GM12878 (cell line): ENCODE data around the gene KRTAP10-6.

Source experiments
- FOXM1 ChIP-seq: IDR thresholded peaks from 2 replicates; pipeline ENCODE4 v1.6.1; 2012; ENCODE audit warnings: low read depth, mild to moderate bottlenecking, inconsistent platforms, low read length, moderate library complexity
- MAX ChIP-seq: IDR thresholded peaks from 2 replicates; pipeline ENCODE4 v1.6.1; 2012; ENCODE audit warnings: low read depth, low read length, improper control_type of control experiment
- MYC ChIP-seq: IDR thresholded peaks from 2 replicates; pipeline ENCODE4 v1.6.1; 2011; ENCODE audit warnings: mild to moderate bottlenecking, low read length, moderate library complexity, inconsistent platforms; ENCODE audit not compliant: insufficient read depth, insufficient replicate concordance, insufficient read length, severe bottlenecking
- NFYB ChIP-seq: IDR thresholded peaks from 2 replicates; pipeline ENCODE4 v1.6.1; 2011; ENCODE audit warnings: low read depth, mild to moderate bottlenecking, low read length, improper control_type of control experiment, moderate library complexity; ENCODE audit not compliant: insufficient read depth
- NR2C2 ChIP-seq: IDR thresholded peaks from 2 replicates; pipeline ENCODE4 v1.6.1; 2011; ENCODE audit warnings: borderline replicate concordance, low read depth; ENCODE audit not compliant: control insufficient read depth, insufficient read length
- POLR2A ChIP-seq: IDR thresholded peaks from 2 replicates; pipeline ENCODE4 v1.6.1; 2011; ENCODE audit warnings: low read depth, mild to moderate bottlenecking, low read length
- POLR2AphosphoS5 ChIP-seq: IDR thresholded peaks from 2 replicates; pipeline ENCODE4 v1.6.1; 2011; ENCODE audit warnings: mild to moderate bottlenecking, low read length, inconsistent platforms
- RAD21 ChIP-seq: IDR thresholded peaks from 2 replicates; pipeline ENCODE4 v1.6.1; 2011; ENCODE audit warnings: mild to moderate bottlenecking, low read depth, low read length, moderate library complexity; ENCODE audit not compliant: insufficient read depth
- TAF1 ChIP-seq: IDR thresholded peaks from 2 replicates; pipeline ENCODE4 v1.6.1; 2011; ENCODE audit warnings: mild to moderate bottlenecking, low read depth, low read length, borderline replicate concordance
- ZBTB33 ChIP-seq: fragments of 450-650 bp; IDR thresholded peaks from 2 replicates; pipeline ENCODE4 v1.6.1; 2017; ENCODE audit warnings: mild to moderate bottlenecking
- ZNF274 ChIP-seq: IDR thresholded peaks from one replicate; pipeline ENCODE4 v1.8.0; 2011; ENCODE audit not compliant: insufficient read length, insufficient read depth
- TF ChIP-seq, protein P1 (sequence below), 3 experiments: IDR thresholded peaks in 2 of 3; conservative IDR thresholded peaks in 1 of 3; 2 replicates each; pipeline ENCODE4 v1.5.1; 2011; ENCODE audit warnings: low read depth in 3 of 3, low read length in 3 of 3, mild to moderate bottlenecking in 3 of 3, control low read depth in 2 of 3, moderate library complexity in 2 of 3, inconsistent platforms in 1 of 3, mixed read lengths in 1 of 3; ENCODE audit not compliant: control insufficient read depth in 2 of 3, insufficient read depth in 1 of 3; ENCODE audit errors: extremely low read depth in 1 of 3

- TF ChIP-seq MYC (no peak), NFYB (no peak), NR2C2 (no peak), MAX (no peak), ZBTB33 (no peak), ZNF274 (no peak), POLR2A (no peak), RAD21 (no peak), TAF1 (no peak), FOXM1 (no peak), POLR2AphosphoS5 (no peak)
- TF ChIP-seq, protein P1, sequence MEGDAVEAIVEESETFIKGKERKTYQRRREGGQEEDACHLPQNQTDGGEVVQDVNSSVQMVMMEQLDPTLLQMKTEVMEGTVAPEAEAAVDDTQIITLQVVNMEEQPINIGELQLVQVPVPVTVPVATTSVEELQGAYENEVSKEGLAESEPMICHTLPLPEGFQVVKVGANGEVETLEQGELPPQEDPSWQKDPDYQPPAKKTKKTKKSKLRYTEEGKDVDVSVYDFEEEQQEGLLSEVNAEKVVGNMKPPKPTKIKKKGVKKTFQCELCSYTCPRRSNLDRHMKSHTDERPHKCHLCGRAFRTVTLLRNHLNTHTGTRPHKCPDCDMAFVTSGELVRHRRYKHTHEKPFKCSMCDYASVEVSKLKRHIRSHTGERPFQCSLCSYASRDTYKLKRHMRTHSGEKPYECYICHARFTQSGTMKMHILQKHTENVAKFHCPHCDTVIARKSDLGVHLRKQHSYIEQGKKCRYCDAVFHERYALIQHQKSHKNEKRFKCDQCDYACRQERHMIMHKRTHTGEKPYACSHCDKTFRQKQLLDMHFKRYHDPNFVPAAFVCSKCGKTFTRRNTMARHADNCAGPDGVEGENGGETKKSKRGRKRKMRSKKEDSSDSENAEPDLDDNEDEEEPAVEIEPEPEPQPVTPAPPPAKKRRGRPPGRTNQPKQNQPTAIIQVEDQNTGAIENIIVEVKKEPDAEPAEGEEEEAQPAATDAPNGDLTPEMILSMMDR (IDR thresholded peaks at IDR 0.05 in 2 of 3, conservative IDR thresholded peaks at IDR 0.05 in 1 of 3; ENCODE audit: control insufficient read depth in 2 of 3, extremely low read depth in 1 of 3, insufficient read depth in 1 of 3, low read depth in 3 of 3, low read length in 3 of 3) = no peak
These were observed 23.4 kb downstream of the KRTAP10-6 start for GRCh38 chr21:44568667-44569556.
